Gastroesophageal sphincter (tissue), 3 donors: Measurements from ENCODE around the gene FUT9.

ENCODE experiments used
- EP300 ChIP-seq: sonication (generic); formaldehyde crosslinking; IDR thresholded peaks from one replicate; pipeline ENCODE4 v1.6.1; 2017; ENCODE audit warnings: antibody characterized with exemption, mild to moderate bottlenecking
- POLR2A ChIP-seq, 2 donors: fragments of 450-650 bp; IDR thresholded peaks; one replicate each; pipeline ENCODE4 v1.6.1; 2017; ENCODE audit warnings: antibody characterized with exemption in 2 of 2, mild to moderate bottlenecking in 2 of 2, moderate library complexity in 1 of 2
- POLR2AphosphoS5 ChIP-seq: sonication (generic); formaldehyde crosslinking; IDR thresholded peaks from one replicate; pipeline ENCODE4 v1.6.1; 2017; ENCODE audit warnings: antibody characterized with exemption
- TF ChIP-seq, protein P1 (sequence below), 4 experiments: fragments of 200-600 bp in 2 of 4; fragments of 450-650 bp in 2 of 4; sonication (generic) in 1 of 4; IDR thresholded peaks; one replicate each; pipeline ENCODE4 v1.5.1; 2017 to 2019; ENCODE audit warnings: antibody characterized with exemption in 4 of 4, mild to moderate bottlenecking in 2 of 4, moderate library complexity in 2 of 4

DNA sequence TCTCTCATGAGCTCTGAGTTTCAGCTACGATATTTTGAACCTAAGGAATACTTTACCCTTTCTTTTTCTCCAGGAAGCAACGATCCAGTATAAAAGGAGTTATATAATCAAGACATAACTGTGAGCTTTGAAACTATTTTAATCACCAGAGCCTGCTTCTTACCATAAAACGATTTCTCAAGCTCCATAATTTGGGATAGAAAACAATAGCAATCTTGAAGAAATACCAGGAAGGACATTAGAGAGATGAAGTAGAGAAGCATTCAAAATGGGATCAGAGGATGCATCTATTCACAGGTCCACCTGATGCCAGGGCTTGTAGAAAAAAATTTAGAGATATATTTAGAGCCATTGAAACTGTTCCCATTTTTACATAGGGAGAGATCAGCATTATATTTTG lies 135.9 kb downstream of the FUT9 start:
- TF ChIP-seq EP300, result no peak
- TF ChIP-seq, protein P1, sequence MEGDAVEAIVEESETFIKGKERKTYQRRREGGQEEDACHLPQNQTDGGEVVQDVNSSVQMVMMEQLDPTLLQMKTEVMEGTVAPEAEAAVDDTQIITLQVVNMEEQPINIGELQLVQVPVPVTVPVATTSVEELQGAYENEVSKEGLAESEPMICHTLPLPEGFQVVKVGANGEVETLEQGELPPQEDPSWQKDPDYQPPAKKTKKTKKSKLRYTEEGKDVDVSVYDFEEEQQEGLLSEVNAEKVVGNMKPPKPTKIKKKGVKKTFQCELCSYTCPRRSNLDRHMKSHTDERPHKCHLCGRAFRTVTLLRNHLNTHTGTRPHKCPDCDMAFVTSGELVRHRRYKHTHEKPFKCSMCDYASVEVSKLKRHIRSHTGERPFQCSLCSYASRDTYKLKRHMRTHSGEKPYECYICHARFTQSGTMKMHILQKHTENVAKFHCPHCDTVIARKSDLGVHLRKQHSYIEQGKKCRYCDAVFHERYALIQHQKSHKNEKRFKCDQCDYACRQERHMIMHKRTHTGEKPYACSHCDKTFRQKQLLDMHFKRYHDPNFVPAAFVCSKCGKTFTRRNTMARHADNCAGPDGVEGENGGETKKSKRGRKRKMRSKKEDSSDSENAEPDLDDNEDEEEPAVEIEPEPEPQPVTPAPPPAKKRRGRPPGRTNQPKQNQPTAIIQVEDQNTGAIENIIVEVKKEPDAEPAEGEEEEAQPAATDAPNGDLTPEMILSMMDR (IDR thresholded peaks at IDR 0.05), result no peak
- TF ChIP-seq POLR2AphosphoS5, result no peak
- TF ChIP-seq POLR2A (IDR thresholded peaks at IDR 0.05), result no peak
